Measurements from ENCODE around the gene P2RX3.
A peak's percentile ranks its signal among the peaks of the same experiment; 100 is the strongest.

Gene P2RX3

DNA sequence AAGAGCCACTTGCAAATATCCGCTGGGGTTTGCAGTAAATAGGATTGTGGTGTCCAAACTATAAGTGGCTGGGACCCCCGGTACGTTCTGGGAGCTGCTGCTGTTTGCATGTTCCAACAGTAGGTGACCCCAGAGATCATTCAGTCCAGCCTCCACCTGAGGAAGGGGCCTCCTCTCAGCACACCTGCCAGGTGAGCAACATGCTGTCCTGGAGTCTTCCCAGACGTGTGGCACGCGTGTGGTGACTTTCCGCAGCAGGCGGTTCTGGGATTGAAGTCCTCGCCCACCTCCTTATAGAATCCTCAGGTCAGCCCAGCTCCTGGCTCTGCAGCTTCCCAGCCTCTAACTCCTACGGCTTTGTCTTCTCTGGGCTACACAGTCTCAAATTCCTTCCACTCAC lies 6.7 kb downstream of the P2RX3 start:
- H3K4me3 ChIP-seq = no peak overlapping the region
- H3K27ac ChIP-seq = no peak overlapping the region
- no peak for TF ChIP-seq CTCF (IDR thresholded peaks at IDR 0.05)
- no peak for DNase-seq (ENCODE audit: low spot score)

DNA sequence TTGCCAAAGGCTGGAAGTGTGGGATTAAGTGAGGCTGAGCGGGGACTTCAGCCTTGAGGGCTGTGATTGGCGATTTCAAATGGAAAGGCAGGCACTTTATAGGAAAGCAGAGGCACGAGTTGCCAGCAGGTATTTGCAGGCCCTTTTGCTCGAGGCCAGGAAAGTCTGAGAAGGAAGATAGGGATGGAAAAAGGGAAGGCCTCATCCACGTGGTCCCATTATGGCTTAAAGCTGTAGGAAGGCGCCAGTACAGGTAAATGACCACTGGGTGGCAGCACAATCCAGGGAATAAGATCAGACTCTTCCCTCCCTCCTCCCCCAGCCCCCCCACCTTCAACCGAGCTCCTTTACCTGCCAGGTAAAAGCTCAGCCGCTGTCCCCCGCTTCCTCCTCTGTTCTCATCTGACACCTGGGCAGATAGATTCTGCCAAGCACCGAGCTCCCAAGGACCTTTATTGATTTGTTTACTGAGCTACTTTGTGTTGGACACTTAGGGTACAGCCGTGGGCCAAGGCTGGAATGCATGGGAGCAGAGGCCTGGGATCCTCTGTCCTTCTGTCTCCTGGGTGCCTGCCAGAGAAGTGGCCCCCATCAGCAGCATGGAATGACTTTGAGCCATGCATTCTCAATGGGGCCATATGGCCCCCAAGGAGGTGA lies 7.5 kb downstream of the P2RX3 start:
- DNase-seq (ENCODE audit: low spot score) = no peak
- TF ChIP-seq CTCF (IDR thresholded peaks at IDR 0.05) = peak; percentile 80
- H3K27ac ChIP-seq = no peak overlapping the region
- H3K4me3 ChIP-seq = no peak overlapping the region

- no peak overlapping the region for H3K27ac ChIP-seq
- no peak for DNase-seq (ENCODE audit: low spot score)
- H3K4me3 ChIP-seq = no peak overlapping the region
- no peak for TF ChIP-seq CTCF (IDR thresholded peaks at IDR 0.05)
These were observed 9.2 kb downstream of the P2RX3 start for GRCh38 chr11:57347336-57347735.

- H3K4me3 ChIP-seq = no peak overlapping the region
- no peak overlapping the region for H3K27ac ChIP-seq
- no peak for TF ChIP-seq CTCF (IDR thresholded peaks at IDR 0.05)
- DNase-seq (ENCODE audit: low spot score) = no peak
These were observed 9.9 kb downstream of the P2RX3 start for GRCh38 chr11:57348052-57348451.

DNA sequence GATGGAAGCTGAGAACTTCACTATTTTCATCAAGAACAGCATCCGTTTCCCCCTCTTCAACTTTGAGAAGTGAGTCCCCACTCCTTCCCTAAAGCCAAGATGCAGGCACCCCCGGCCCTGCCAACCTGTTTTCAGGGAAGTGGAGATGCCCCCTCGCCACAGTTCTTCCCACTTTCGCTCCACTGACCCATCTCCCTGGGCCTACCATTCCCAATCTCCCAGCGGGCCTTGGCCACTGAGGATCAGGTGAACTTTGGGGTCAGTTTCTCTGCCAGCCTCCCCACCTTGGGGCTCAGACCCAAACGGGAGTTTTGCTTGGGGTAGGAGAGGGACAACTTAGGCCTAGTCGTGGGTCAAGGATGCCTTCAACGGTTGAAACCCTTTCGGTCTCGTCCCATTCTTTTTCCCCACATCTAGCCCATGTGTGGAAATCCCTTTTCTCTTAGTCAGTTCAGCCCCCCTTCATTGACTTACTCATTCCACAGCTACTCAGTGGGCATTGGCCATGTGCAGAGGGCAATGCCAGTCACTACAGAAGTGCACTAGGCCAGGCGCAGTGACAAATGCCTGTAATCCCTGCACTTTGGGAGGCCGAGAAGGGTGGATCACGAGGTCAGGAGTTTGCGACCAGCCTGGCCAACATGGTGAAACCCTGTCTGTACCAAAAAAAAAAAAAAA lies 10.6 kb downstream of the P2RX3 start:
- no peak overlapping the region for H3K27ac ChIP-seq
- no peak for DNase-seq (ENCODE audit: low spot score)
- no peak for TF ChIP-seq CTCF (IDR thresholded peaks at IDR 0.05)

DNA sequence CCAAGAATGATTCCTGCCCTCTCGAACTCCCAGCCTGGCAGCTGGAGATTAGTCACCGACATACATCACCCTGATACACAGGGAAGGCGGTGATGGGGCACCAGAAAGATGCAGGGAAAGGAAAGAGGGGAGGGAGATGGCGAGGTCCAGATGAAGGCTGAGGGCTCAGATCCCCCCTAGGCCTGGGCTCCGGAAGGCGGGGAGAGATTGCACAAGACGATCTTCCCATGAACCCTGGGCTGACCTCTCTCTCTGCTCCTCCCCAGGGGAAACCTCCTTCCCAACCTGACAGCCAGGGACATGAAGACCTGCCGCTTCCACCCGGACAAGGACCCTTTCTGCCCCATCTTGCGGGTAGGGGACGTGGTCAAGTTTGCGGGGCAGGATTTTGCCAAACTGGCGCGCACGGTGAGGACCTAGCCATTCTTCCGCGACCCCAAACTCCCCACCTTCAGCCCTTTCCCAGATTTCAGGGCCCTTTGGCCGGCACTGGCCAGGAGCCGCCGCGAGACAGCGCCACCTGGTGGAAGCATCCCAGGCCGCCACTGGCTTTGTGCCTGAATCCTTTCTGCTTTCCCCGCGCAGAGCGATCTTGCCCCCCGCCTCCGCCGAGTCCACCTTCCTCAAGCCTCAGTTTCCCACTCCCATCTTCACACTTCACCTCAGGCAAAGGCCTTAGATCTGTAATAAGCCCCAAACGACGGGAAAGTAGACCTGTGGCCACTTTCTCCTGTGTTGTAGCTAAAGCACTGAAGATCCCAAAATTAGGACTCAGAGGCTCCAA lies 11.5 kb downstream of the P2RX3 start:
- peak; percentile 91 for TF ChIP-seq CTCF (IDR thresholded peaks at IDR 0.05)
- Histone ChIP-seq H3K27ac (no peak overlapping the region), H3K4me3 (peak overlapping the region; percentile 36)
- no peak for DNase-seq (ENCODE audit: low spot score)

More for the DNA sequence above, 10.6 kb downstream of the P2RX3 start:
- no peak overlapping the region for H3K4me3 ChIP-seq

Data from coronary artery (tissue), 2 donors.